22Rv1 (cell line): ENCODE data around the gene LINC01488.

Experiments used
- ZFX ChIP-seq: fragments of 450-650 bp; IDR thresholded peaks from 2 replicates; pipeline ENCODE4 v1.6.1; 2017; ENCODE audit warnings: antibody characterized with exemption, borderline replicate concordance
- TF ChIP-seq, protein P1 (sequence below): fragments of 450-650 bp; IDR thresholded peaks from 2 replicates; pipeline ENCODE4 v1.5.1; 2017; ENCODE audit warnings: mild to moderate bottlenecking

DNA sequence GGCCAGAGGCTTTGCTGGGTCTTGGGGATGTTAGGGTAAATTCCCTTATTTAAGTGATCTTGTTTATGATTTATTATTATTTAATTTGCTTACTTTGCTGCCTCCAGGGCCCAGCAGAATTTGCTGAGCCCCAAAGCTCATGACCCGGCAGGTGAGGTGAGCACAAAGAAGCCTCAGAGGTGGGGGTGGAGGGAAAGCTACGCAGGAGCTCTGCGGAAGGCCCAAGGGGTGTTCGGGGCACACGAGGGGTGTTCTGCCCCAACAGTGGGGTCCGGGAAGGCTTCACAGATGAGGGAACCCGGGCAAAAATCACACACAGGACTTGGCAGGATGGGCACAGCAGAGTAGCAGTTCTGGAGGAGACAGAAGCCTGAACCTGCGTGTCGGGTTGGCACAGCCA is 6.7 kb upstream of the LINC01488 start:
- TF ChIP-seq, protein P1, sequence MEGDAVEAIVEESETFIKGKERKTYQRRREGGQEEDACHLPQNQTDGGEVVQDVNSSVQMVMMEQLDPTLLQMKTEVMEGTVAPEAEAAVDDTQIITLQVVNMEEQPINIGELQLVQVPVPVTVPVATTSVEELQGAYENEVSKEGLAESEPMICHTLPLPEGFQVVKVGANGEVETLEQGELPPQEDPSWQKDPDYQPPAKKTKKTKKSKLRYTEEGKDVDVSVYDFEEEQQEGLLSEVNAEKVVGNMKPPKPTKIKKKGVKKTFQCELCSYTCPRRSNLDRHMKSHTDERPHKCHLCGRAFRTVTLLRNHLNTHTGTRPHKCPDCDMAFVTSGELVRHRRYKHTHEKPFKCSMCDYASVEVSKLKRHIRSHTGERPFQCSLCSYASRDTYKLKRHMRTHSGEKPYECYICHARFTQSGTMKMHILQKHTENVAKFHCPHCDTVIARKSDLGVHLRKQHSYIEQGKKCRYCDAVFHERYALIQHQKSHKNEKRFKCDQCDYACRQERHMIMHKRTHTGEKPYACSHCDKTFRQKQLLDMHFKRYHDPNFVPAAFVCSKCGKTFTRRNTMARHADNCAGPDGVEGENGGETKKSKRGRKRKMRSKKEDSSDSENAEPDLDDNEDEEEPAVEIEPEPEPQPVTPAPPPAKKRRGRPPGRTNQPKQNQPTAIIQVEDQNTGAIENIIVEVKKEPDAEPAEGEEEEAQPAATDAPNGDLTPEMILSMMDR: no peak
- no peak for TF ChIP-seq ZFX
